Measurements from ENCODE around the gene CYB5A.

DNA sequence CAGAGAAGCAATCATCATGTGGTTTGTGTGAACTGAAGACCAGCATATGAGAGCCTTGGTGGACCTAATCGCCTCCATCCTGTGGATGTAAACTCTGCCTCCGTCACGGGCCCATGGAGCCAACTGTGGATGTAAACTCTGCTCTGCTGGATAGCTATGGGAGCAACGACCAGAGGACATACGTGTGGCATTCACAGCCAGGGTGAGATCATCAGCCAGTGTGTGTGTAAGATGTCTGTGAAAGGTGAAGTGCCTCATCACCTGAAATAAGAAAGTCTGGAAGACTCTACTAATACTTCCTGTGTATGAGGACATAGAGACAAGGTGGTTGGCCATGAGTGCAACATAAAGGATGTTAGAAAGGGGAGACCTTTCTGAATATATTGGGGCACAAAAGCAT lies 63.5 kb downstream of the CYB5A start:
- TF ChIP-seq, protein P1, sequence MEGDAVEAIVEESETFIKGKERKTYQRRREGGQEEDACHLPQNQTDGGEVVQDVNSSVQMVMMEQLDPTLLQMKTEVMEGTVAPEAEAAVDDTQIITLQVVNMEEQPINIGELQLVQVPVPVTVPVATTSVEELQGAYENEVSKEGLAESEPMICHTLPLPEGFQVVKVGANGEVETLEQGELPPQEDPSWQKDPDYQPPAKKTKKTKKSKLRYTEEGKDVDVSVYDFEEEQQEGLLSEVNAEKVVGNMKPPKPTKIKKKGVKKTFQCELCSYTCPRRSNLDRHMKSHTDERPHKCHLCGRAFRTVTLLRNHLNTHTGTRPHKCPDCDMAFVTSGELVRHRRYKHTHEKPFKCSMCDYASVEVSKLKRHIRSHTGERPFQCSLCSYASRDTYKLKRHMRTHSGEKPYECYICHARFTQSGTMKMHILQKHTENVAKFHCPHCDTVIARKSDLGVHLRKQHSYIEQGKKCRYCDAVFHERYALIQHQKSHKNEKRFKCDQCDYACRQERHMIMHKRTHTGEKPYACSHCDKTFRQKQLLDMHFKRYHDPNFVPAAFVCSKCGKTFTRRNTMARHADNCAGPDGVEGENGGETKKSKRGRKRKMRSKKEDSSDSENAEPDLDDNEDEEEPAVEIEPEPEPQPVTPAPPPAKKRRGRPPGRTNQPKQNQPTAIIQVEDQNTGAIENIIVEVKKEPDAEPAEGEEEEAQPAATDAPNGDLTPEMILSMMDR (IDR thresholded peaks at IDR 0.05; ENCODE audit: low read length) = no peak
- TF ChIP-seq EZH2 (optimal IDR thresholded peaks at IDR 0.05; ENCODE audit: low read depth, low read length) (no peak), EZH2phosphoT487 (IDR thresholded peaks at IDR 0.05; ENCODE audit: low read length) (no peak)
